Measurements from ENCODE around the gene TAF1.

DNA sequence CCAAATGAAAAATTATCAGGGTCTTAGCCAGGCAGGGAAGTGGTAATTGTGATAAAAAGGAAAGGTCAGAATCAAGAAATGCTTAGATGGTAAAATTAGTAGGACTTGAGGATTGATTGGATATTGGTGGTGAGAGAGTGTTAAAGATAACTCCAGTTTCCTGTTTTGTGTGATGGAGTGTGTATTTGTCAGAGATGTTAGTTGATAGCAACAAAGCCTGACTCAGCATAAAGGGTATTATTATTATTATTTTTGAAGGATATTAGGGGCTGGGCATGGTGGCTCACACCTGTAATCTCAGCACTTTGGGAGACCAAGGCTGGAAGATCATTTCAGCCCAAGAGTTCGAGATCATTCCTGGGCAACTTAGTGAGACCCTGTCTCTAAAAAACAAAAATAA, 143.1 kb downstream of the TAF1 start:
- TF ChIP-seq CTCF (IDR thresholded peaks at IDR 0.05) (no peak), POLR2A (IDR thresholded peaks at IDR 0.05) (no peak)
